K562 (cell line): ENCODE measurements around the gene CRKL. TPM values are rescaled to one million over a fixed set of nuclear protein-coding genes. Genes with fewer than 3 reads are reported as not detected.

Source experiments
- ATAC-seq: fragments of 200-7000 bp; cut with Tn5 transposase; 3 replicates; pipeline ENCODE4 v1.9.1; 2020; ENCODE audit warnings: moderate library complexity
- BruUV-seq: library from RNA; stranded (reverse); fragments of 400-500 nt; replicated peaks from 2 replicates; lab custom pipeline; 2021; lab: Mats Ljungman, UMichigan
- CTCF ChIA-PET: fragments of 300-600 bp; formaldehyde crosslinking; extraction: SDS; loops from one replicate; lab custom pipeline; 2021; ENCODE audit warnings: low intra/inter-chr PET ratio; lab: Yijun Ruan, JAX
- POLR2A ChIA-PET: fragments of 300-600, 350-650 bp; sonication (Branson Sonifier 250); formaldehyde crosslinking; extraction: SDS; loops from one replicate; lab custom pipeline; 2021; ENCODE audit warnings: antibody characterized with exemption, inconsistent platforms; lab: Yijun Ruan, JAX
- DNase-seq, 4 experiments: peaks; one replicate each; pipeline versions ENCODE4 v3.0.0 to v3.0.0-alpha.2; 2011 to 2018; ENCODE audit warnings: low spot score in 3 of 4, mixed read lengths in 3 of 4; ENCODE audit errors: extremely low read depth in 1 of 4
- FAIRE-seq: peaks from 2 replicates; lab custom pipeline; 2011; peaks lifted over from hg19 to GRCh38; lab: Jason Lieb, UNC
- H2AFZ ChIP-seq: 2 replicates; pipeline ENCODE4 v1.6.0; 2011; ENCODE audit warnings: low read depth, low read length, control low read depth, inconsistent platforms
- H3K27ac ChIP-seq: fragments of 200-600 bp; 3 replicates; pipeline ENCODE4 v1.8.0; 2011; ENCODE audit warnings: low read depth, mild to moderate bottlenecking, control low read depth, inconsistent platforms, low read length, moderate library complexity, mixed read lengths; ENCODE audit errors: extremely low read depth
- H3K27me3 ChIP-seq, 2 experiments: fragments of 300-600 bp in 1 of 2; 2 replicates in 1 of 2; 3 replicates in 1 of 2; pipeline versions ENCODE4 v1.6.0 to v1.8.0; 2011; ENCODE audit warnings: inconsistent platforms in 2 of 2, low read length in 2 of 2, mild to moderate bottlenecking in 1 of 2, mixed read lengths in 1 of 2, moderate library complexity in 1 of 2; ENCODE audit not compliant: control insufficient read depth in 2 of 2, insufficient read depth in 2 of 2
- H3K36me3 ChIP-seq: fragments of 300-600 bp; 3 replicates; pipeline ENCODE4 v1.8.0; 2011; ENCODE audit warnings: mild to moderate bottlenecking, low read length, inconsistent platforms; ENCODE audit not compliant: control insufficient read depth, insufficient read depth
- H3K4me1 ChIP-seq, 2 experiments: fragments of 200-600 bp in 1 of 2; replicated peaks in 1 of 2; 2 replicates in 1 of 2; 3 replicates in 1 of 2; pipeline versions ENCODE4 v1.5.1 to v1.8.0; 2011; ENCODE audit warnings: inconsistent platforms in 2 of 2, low read length in 2 of 2, mild to moderate bottlenecking in 1 of 2, mixed read lengths in 1 of 2, moderate library complexity in 1 of 2; ENCODE audit not compliant: control insufficient read depth in 2 of 2, insufficient read depth in 2 of 2
- H3K4me2 ChIP-seq: 2 replicates; pipeline ENCODE4 v1.6.1; 2011; ENCODE audit warnings: low read length, control low read depth, inconsistent platforms, mixed read lengths; ENCODE audit not compliant: insufficient read depth
- H3K4me3 ChIP-seq: fragments of 200-600 bp; sonication (generic), shearing (Covaris generic); 2 replicates; pipeline ENCODE4 v1.5.1; 2016; ENCODE audit warnings: control low read depth, inconsistent platforms
- H3K79me2 ChIP-seq: fragments of 200-600 bp; 3 replicates; pipeline ENCODE4 v1.8.0; 2011; ENCODE audit warnings: low read length, inconsistent platforms; ENCODE audit not compliant: control insufficient read depth, insufficient read depth
- H3K9ac ChIP-seq, 2 experiments: 2 replicates each; pipeline versions ENCODE4 v1.6.0 to v1.6.1; 2011; ENCODE audit warnings: low read depth in 2 of 2, low read length in 2 of 2, control low read depth in 1 of 2, inconsistent platforms in 1 of 2, mild to moderate bottlenecking in 1 of 2, mixed read lengths in 1 of 2; ENCODE audit not compliant: insufficient read depth in 1 of 2
- H3K9me1 ChIP-seq: one replicate; pipeline ENCODE4 v1.6.0; 2011; ENCODE audit warnings: inconsistent platforms, mild to moderate bottlenecking, low read length, moderate library complexity; ENCODE audit not compliant: control insufficient read depth, insufficient read depth
- H3K9me3 ChIP-seq: replicated peaks from 2 replicates; pipeline ENCODE4 v1.5.1; 2011; ENCODE audit warnings: low read depth, low read length, inconsistent platforms; ENCODE audit not compliant: control insufficient read depth, insufficient read depth
- H4K20me1 ChIP-seq: replicated peaks from 2 replicates; pipeline ENCODE4 v1.6.1; 2011; ENCODE audit warnings: low read length, inconsistent platforms, mixed read lengths; ENCODE audit not compliant: control insufficient read depth, insufficient read depth
- MECOM ChIP-seq: fragments of 250-450 bp; sonication (Bioruptor Pico); IDR thresholded peaks from 2 replicates; pipeline ENCODE4 v1.8.0; 2022; ENCODE audit warnings: inconsistent platforms
- POLR2AphosphoS2 ChIP-seq: IDR thresholded peaks from 2 replicates; pipeline ENCODE4 v1.6.1; 2012; ENCODE audit warnings: low read length, improper control_type of control experiment
- SMARCC2 ChIP-seq: fragments of 450-650 bp; IDR thresholded peaks from 2 replicates; pipeline ENCODE4 v1.6.1; 2017; ENCODE audit warnings: antibody characterized with exemption, moderate library complexity, mild to moderate bottlenecking, low read depth
- SPI1 ChIP-seq: IDR thresholded peaks from 2 replicates; pipeline ENCODE4 v1.6.1; 2011; ENCODE audit warnings: low read depth, low read length, control low read depth, borderline replicate concordance
- STAT5B ChIP-seq: fragments of 250-450 bp; sonication (Bioruptor Pico); IDR thresholded peaks from 2 replicates; pipeline ENCODE4 v1.8.0; 2021; ENCODE audit warnings: mild to moderate bottlenecking, inconsistent platforms
- YY1 ChIP-seq, 3 experiments: IDR thresholded peaks; 2 replicates each; pipeline ENCODE4 v1.6.1; 2011; ENCODE audit warnings: low read length in 2 of 3, mild to moderate bottlenecking in 2 of 3, moderate library complexity in 2 of 3, borderline replicate concordance in 1 of 3, control low read depth in 1 of 3, low read depth in 1 of 3; ENCODE audit not compliant: insufficient read depth in 3 of 3, insufficient replicate concordance in 2 of 3, control insufficient read depth in 1 of 3, insufficient read length in 1 of 3; ENCODE audit errors: extremely low read depth in 1 of 3
- ZNF197 ChIP-seq: fragments of 200-800 bp; sonication (Bioruptor generic); IDR thresholded peaks from 2 replicates; pipeline ENCODE4 v1.6.1; 2016; ENCODE audit warnings: low read depth, missing genetic modification characterization, missing compliant biosample characterization
- ZNF431 ChIP-seq: sonication (generic); formaldehyde crosslinking; IDR thresholded peaks from 2 replicates; pipeline ENCODE4 v1.8.0; 2022; ENCODE audit warnings: mild to moderate bottlenecking, missing genetic modification reagents
- ZNF507 ChIP-seq: conservative IDR thresholded peaks from 2 replicates; pipeline ENCODE4 v1.6.1; 2017; ENCODE audit warnings: missing genetic modification characterization, missing compliant biosample characterization
- whole genome bisulfite sequencing: fragments of 100-300 bp; shearing (Covaris generic); methylation state at CpG from one replicate; pipeline ENCODE4 v1.1.6; 2016; ENCODE audit warnings: low coverage, mixed read lengths; ENCODE audit not compliant: insufficient coverage; ENCODE audit errors: missing lambda C conversion rate; 5-methylcytosine and 5-hydroxymethylcytosine counted together
- in situ Hi-C: fragments of 300-500 bp; cut with MboI; formaldehyde crosslinking; loops from 4 replicates; pipeline ENCODE4 v1.15.0; 2018; ENCODE audit warnings: inconsistent platforms, mixed read lengths
- intact Hi-C: fragments of 100-400 bp; cut with micrococcal nuclease; formaldehyde crosslinking; loops from 2 replicates; pipeline ENCODE4 v1.14.2; 2022
- polyA plus RNA-seq, 8 experiments: library from polyadenylated mRNA; depleted of rRNA in 4 of 8; stranded (reverse) in 5 of 8; unstranded in 3 of 8; fragments of >200 nt; fragmentation: Nextera tagmentation in 2 of 8; fragmentation: Illumina TruSeq in 1 of 8; extraction: Ambion mirVana in 2 of 8; extraction: Trizol in 1 of 8; gene quantifications; 2 replicates each; pipeline versions ENCODE4 v1.2.1 to v1.2.3, GENCODE V29; 2011 to 2014; ENCODE audit warnings: inconsistent platforms in 1 of 8, missing spikeins in 1 of 8
- total RNA-seq, 7 experiments: library from RNA; depleted of rRNA in 6 of 7; stranded (reverse); fragments of >200 nt in 6 of 7; fragmentation: Illumina TruSeq in 2 of 7; extraction: Trizol in 2 of 7; gene quantifications; 2 replicates each; pipeline versions ENCODE4 v1.2.1 to v1.2.3, GENCODE V29; 2011 to 2021; ENCODE audit warnings: low replicate concordance in 1 of 7

Gene CRKL
- total and polyA plus RNA-seq, 9 of the 15 experiments (the other 6 are each of a cell fraction or from before 2014, with no cell fraction given), result 100 to 263 (median 124) TPM

GRCh38 chr22:20926243-20926642 lies 9.0 kb downstream of the CRKL start:
- peaks cover 81% of the 10 kb centered on the region for H4K20me1 ChIP-seq
- H2AFZ ChIP-seq, result no peak overlapping the region
- ChIA-PET POLR2A (interaction anchor here (1.8 to 64.4 kb wide), 6 partner anchors 8 to 76 kb away, joined by 5 to 1556 read pairs (median 11); partner anchors contain the start of genes AIFM3, CRKL, LZTR1 and THAP7), CTCF (interaction anchor here (0.6 kb wide), 1 partner anchor 13 kb away, joined by 3 read pairs; no protein-coding TSS in a partner anchor)
- WGBS, result 91% methylated on average over 2 of the region's 2 CpGs
- H3K4me3 ChIP-seq, result no peak overlapping the region
- no peak for FAIRE-seq
- peak in 1 of 4 experiments; percentile 38 for DNase-seq
- no peak for ATAC-seq
- BruUV-seq, result no TSS peak
- peaks cover 76% of the 10 kb centered on the region for H3K36me3 ChIP-seq
- no peaks in the 10 kb centered on the region for H3K9me3 ChIP-seq
- no peak overlapping the region for H3K9ac ChIP-seq
- no peaks in the 10 kb centered on the region for H3K27me3 ChIP-seq
- H3K27ac ChIP-seq, result peak overlapping the region; percentile 2; the same call in 1 of the 3 replicates
- peaks cover 100% of the 10 kb centered on the region for H3K79me2 ChIP-seq
- no peak overlapping the region for H3K4me2 ChIP-seq
- intact Hi-C loops (no loop called here), in situ Hi-C loops (no loop called here)
- H3K4me1 ChIP-seq, result peaks cover 36 to 38% of the 10 kb centered on the region in 2 experiments
- TF ChIP-seq SPI1 (peak; percentile 10; the same call in 1 of the 2 replicates), ZNF431 (0 out of 2 replicates have a peak, but pooled peaks have one; percentile 32), ZNF197 (no peak), STAT5B (CRISPR knock-in tag) (no peak), YY1 (IDR thresholded peaks at IDR 0.05; ENCODE audit: borderline replicate concordance in 1 of 3, control insufficient read depth in 1 of 3, extremely low read depth in 1 of 3, insufficient read depth in 3 of 3, insufficient read length in 1 of 3, insufficient replicate concordance in 2 of 3, low read depth in 1 of 3, low read length in 2 of 3) (no peak), ZNF507 (no peak), POLR2AphosphoS2 (0 out of 2 replicates have a peak, but pooled peaks have one; percentile 20), SMARCC2 (no peak), MECOM (CRISPR knock-in tag) (no peak)
- H3K9me1 ChIP-seq, result peaks cover 8% of the 10 kb centered on the region
